Mesothelial cell of epicardium (in vitro differentiated cells): ENCODE results near the gene DHX32. TPM values are rescaled to one million over a fixed set of nuclear protein-coding genes. Genes with fewer than 3 reads are reported as not detected.
"Not testable (repeated sequence)": the region's sequence is repeated elsewhere in the genome, so short reads cannot be mapped to it uniquely, and the experiment has no call there.

ENCODE experiments used
- DNase-seq, 2 experiments: peaks; one replicate each; pipeline ENCODE4 v3.0.0; 2021; ENCODE audit warnings: low spot score in 2 of 2; ENCODE audit not compliant: unreplicated experiment in 2 of 2
- H3K27ac Mint-ChIP-seq: 2 replicates; pipeline ENCODE4 v1.8.0; 2021; ENCODE audit warnings: mixed read lengths
- H3K27me3 Mint-ChIP-seq: 2 replicates; pipeline ENCODE4 v1.8.0; 2021; ENCODE audit warnings: low read depth, mixed read lengths
- H3K36me3 Mint-ChIP-seq: 2 replicates; pipeline ENCODE4 v1.8.0; 2021; ENCODE audit warnings: mixed read lengths
- H3K4me1 Mint-ChIP-seq: 2 replicates; pipeline ENCODE4 v1.8.0; 2021; ENCODE audit warnings: mixed read lengths
- H3K4me3 Mint-ChIP-seq: 2 replicates; pipeline ENCODE4 v1.8.0; 2021; ENCODE audit warnings: mild to moderate bottlenecking, moderate library complexity, mixed read lengths
- H3K9me3 Mint-ChIP-seq: 2 replicates; pipeline ENCODE4 v1.8.0; 2021; ENCODE audit warnings: mixed read lengths
- CTCF ChIP-seq: fragments of 200-600 bp; sonication (generic); IDR thresholded peaks from one replicate; pipeline ENCODE4 v1.5.0; 2021; ENCODE audit warnings: antibody characterized with exemption; ENCODE audit not compliant: unreplicated experiment
- total RNA-seq: library from RNA; stranded (reverse); gene quantifications from 3 replicates; pipeline ENCODE4 v1.2.1, GENCODE V29; 2021

The DHX32 gene
- total RNA-seq, 1 donor from 2014 or later, result 30.0 TPM

- H3K36me3 Mint-ChIP-seq, result no peaks in the 10 kb centered on the region
- H3K9me3 Mint-ChIP-seq, result peaks cover 3% of the 10 kb centered on the region
- H3K4me1 Mint-ChIP-seq, result no peaks in the 10 kb centered on the region
- H3K27me3 Mint-ChIP-seq, result no peaks in the 10 kb centered on the region
- TF ChIP-seq CTCF, result no peak
- DNase-seq, result no peak
- no peak overlapping the region for H3K4me3 Mint-ChIP-seq
- H3K27ac Mint-ChIP-seq, result no peak overlapping the region
Observed at GRCh38 chr10:125925262-125925834, 44.3 kb upstream of the DHX32 start.

- H3K27ac Mint-ChIP-seq, H3K27me3 Mint-ChIP-seq, H3K4me1 Mint-ChIP-seq, H3K4me3 Mint-ChIP-seq, DNase-seq, H3K36me3 Mint-ChIP-seq: not testable (repeated sequence)
- peaks cover 10% of the 10 kb centered on the region for H3K9me3 Mint-ChIP-seq
Observed at GRCh38 chr10:125921643-125922306, 40.7 kb upstream of the DHX32 start.

GRCh38 chr10:125917704-125918361 is 36.7 kb upstream of the DHX32 start:
- H3K27me3 Mint-ChIP-seq, H3K4me3 Mint-ChIP-seq, H3K9me3 Mint-ChIP-seq, H3K27ac Mint-ChIP-seq, H3K4me1 Mint-ChIP-seq, H3K36me3 Mint-ChIP-seq, DNase-seq: not testable (repeated sequence)

- H3K9me3 Mint-ChIP-seq, result peaks cover 7% of the 10 kb centered on the region
Observed at GRCh38 chr10:125916977-125917376, 35.9 kb upstream of the DHX32 start.

GRCh38 chr10:125913277-125913676 is 32.2 kb upstream of the DHX32 start:
- H3K9me3 Mint-ChIP-seq, result peaks cover 11% of the 10 kb centered on the region
- H3K27me3 Mint-ChIP-seq, H3K36me3 Mint-ChIP-seq, H3K4me1 Mint-ChIP-seq, DNase-seq, H3K4me3 Mint-ChIP-seq, H3K27ac Mint-ChIP-seq: not testable (repeated sequence)

More at GRCh38 chr10:125916977-125917376, 35.9 kb upstream of the DHX32 start:
- Mint-ChIP-seq H3K4me3 (no peak overlapping the region), H3K27ac (no peak overlapping the region), H3K27me3 (no peaks in the 10 kb centered on the region), H3K4me1 (no peaks in the 10 kb centered on the region), H3K36me3 (no peaks in the 10 kb centered on the region)
- TF ChIP-seq CTCF, result no peak
- no peak for DNase-seq

- TF ChIP-seq CTCF, result no peak
- DNase-seq, result no peak
- H3K27me3 Mint-ChIP-seq, result no peaks in the 10 kb centered on the region
- H3K4me3 Mint-ChIP-seq, result no peak overlapping the region
- H3K9me3 Mint-ChIP-seq, result peaks cover 9% of the 10 kb centered on the region
- H3K27ac Mint-ChIP-seq, result no peak overlapping the region
- H3K36me3 Mint-ChIP-seq, result peaks cover 4% of the 10 kb centered on the region
- H3K4me1 Mint-ChIP-seq, result peaks cover 4% of the 10 kb centered on the region
Observed at GRCh38 chr10:125911990-125912389, 30.9 kb upstream of the DHX32 start.

- TF ChIP-seq CTCF, result no peak
- no peak for DNase-seq
- H3K4me3 Mint-ChIP-seq, result no peak overlapping the region
Observed at GRCh38 chr10:125911145-125911544, 30.1 kb upstream of the DHX32 start.

GRCh38 chr10:125909491-125909890 is 28.4 kb upstream of the DHX32 start:
- H3K36me3 Mint-ChIP-seq, H3K27ac Mint-ChIP-seq, H3K4me1 Mint-ChIP-seq, H3K27me3 Mint-ChIP-seq, DNase-seq, H3K4me3 Mint-ChIP-seq: not testable (repeated sequence)
- H3K9me3 Mint-ChIP-seq, result peaks cover 13% of the 10 kb centered on the region

More at GRCh38 chr10:125911145-125911544, 30.1 kb upstream of the DHX32 start:
- H3K27ac Mint-ChIP-seq, result no peak overlapping the region
- peaks cover 4% of the 10 kb centered on the region for H3K36me3 Mint-ChIP-seq
- H3K4me1 Mint-ChIP-seq, result peaks cover 4% of the 10 kb centered on the region
- H3K27me3 Mint-ChIP-seq, result no peaks in the 10 kb centered on the region
- peaks cover 9% of the 10 kb centered on the region for H3K9me3 Mint-ChIP-seq

- H3K4me3 Mint-ChIP-seq, H3K4me1 Mint-ChIP-seq, H3K36me3 Mint-ChIP-seq, DNase-seq, H3K27ac Mint-ChIP-seq, H3K27me3 Mint-ChIP-seq: not testable (repeated sequence)
- peaks cover 13% of the 10 kb centered on the region for H3K9me3 Mint-ChIP-seq
Observed at GRCh38 chr10:125908813-125909212, 27.7 kb upstream of the DHX32 start.

GRCh38 chr10:125907598-125907997 is 26.5 kb upstream of the DHX32 start:
- not testable (repeated sequence) for H3K4me1 Mint-ChIP-seq, H3K27ac Mint-ChIP-seq, H3K4me3 Mint-ChIP-seq, H3K27me3 Mint-ChIP-seq, DNase-seq, H3K36me3 Mint-ChIP-seq
- peaks cover 13% of the 10 kb centered on the region for H3K9me3 Mint-ChIP-seq
